Activated naive CD4-positive, alpha-beta T cell (primary cell): ENCODE results near the gene COQ5.
A peak's percentile ranks its signal among the peaks of the same experiment; 100 is the strongest.

Source experiments
- DNase-seq, 4 experiments: peaks; one replicate each; lab custom pipeline; 2025; lab: John Stamatoyannopoulos, UW

COQ5 gene

DNA sequence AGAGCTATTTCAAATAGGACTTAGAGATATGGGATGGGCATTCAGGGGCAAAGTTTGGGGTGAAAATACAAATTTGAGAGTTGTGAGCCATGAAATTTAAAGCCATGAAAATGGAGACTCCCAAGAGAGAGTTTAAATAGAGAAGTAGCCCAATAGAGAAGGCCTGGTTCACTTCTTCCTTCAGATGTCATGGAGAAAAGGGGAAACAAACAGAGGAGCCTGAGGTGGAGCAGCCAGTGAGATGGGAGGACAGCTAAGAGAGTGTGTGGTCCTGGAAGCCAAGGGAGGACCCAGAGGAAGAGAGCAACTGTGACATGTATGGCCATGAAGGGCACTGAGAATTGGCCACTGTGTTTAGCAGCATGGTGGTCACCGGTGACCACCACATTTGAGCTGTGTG lies 45.3 kb downstream of the COQ5 start:
- no peak for DNase-seq

DNA sequence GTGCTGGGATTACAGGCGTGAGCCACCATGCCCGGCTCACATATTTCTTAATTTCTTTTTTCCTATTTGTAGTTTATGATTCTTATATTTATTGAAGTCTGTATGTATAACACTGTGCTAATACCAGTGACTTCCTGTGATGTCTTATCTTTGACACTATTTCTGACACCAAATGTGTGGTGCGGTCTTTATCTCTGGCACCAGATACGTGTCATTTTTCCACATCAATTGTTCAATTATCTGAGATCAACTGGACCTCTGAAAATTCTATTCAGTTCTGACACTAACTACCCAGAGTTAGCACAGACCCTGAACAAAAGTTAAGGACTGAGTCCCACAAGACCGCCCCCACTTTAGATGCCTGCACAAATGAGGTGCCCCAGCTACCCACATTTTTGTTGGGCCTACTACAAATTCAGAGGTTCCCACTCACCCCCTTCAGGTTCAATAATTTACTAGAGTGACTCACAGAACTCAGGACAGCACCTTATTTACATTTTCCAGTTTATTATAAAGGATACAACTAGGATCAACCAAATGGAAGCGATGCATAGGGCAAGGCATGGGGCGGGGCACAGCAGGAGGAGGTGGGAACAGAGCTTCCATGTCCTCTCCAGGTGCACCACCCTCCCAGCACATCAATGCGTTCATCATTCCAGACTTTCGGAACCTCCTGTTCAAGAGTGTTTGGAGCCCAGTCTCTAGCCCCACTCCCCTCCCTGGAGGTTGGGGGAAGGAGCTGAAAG lies 47.8 kb downstream of the COQ5 start:
- no peak for DNase-seq

GRCh38 chr12:120480211-120480610 lies 48.7 kb downstream of the COQ5 start:
- DNase-seq, result no peak

- DNase-seq, result no peak
These were observed 49.5 kb downstream of the COQ5 start for GRCh38 chr12:120479458-120479857.

GRCh38 chr12:120475643-120476042 lies 53.3 kb downstream of the COQ5 start:
- DNase-seq, result no peak

- DNase-seq, result no peak
These were observed 54.4 kb downstream of the COQ5 start for GRCh38 chr12:120474616-120474960.

- DNase-seq, result no peak
These were observed 54.9 kb downstream of the COQ5 start for GRCh38 chr12:120473807-120474615.

GRCh38 chr12:120472521-120472920 lies 56.4 kb downstream of the COQ5 start:
- no peak for DNase-seq

DNA sequence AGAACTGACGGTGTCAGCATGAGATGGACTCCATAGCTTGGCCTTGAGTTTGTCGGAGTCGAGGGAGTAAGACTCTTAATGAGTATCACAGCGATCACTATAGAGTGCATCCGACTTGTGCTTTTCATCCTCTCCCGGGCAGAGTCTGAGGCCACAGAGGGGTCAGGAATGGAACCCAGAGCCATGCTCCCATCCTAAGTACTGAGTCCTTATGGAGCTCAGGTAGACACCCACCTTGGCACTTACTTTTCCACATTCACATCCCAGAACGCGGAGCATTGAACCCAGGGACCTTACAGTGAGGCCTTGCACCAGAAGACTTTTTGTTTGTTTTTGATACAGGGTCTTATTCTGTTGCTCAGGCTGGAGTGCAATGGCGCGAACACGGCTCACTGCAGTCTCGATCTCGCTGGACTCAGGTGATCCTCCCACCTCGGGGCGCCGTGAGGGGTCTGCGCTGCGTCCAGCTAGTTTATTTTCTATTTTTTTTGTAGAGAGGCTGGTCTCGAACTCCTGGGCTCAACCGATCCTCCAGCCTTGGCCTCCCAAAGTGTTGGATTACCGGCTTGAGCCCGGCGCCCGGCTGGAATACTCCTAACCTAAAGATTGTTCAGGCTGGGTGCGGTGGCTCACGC lies 58.7 kb downstream of the COQ5 start:
- no peak for DNase-seq

- DNase-seq, result peak; percentile 93 to 98 (median 94)
These were observed 59.4 kb downstream of the COQ5 start, which contains the start of gene SRSF9 for GRCh38 chr12:120469450-120470149. SRSF9 (minus strand) TSS chr12:120469748; CDS start chr12:120469609, 139 bp downstream.

- DNase-seq, result peak; percentile 52 to 64 (median 60)
These were observed 60.0 kb downstream of the COQ5 start for GRCh38 chr12:120468821-120469449.

DNA sequence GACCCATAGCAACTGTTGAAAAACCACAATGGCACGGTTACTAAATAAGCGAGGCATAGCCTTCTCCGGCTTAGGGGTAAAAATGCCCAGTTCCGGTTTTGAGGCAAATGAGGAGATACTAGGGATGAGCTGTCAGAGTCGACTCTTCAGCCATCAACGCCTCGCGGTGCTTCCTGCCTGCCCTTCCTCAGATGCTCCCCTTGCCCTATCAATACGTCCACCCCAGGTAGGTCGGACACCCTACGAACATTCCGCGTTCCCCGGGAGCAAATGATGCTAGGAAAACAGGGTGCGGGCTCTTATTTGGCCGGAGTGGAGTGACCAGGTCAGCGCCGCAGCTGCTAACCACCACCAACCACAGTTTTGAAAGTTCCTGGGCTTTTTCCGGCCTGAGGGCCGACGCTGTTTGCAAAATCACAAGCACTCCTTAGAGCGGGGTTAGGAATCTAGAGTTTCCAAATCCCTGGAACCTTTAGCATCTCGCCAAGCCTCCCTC lies 60.6 kb downstream of the COQ5 start:
- no peak for DNase-seq

- DNase-seq, result no peak
These were observed 61.5 kb downstream of the COQ5 start for GRCh38 chr12:120467439-120467838.

- DNase-seq, result peak in 2 of 4 experiments; percentile 8 to 29
These were observed 62.2 kb downstream of the COQ5 start for GRCh38 chr12:120466560-120467315.

GRCh38 chr12:120465756-120466155 lies 63.2 kb downstream of the COQ5 start:
- no peak for DNase-seq

DNA sequence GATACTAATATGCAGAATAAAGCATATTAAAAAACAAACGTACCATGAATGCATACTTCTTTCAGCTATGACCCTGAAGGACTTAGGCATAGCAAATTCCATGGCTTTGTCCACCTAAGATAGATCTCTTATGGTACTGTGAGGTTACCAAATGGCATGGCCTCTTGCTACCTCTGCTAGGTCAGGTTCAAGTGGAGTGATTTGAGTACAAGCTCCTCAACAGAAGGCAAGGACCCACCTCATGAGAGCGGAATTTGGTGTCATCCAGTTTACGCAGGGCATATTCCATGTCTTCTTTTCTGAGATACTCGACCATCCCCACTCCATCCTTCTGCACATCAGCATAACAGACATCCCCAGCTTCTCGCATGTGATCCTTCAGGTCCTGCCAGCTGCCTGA lies 65.2 kb downstream of the COQ5 start:
- DNase-seq, result no peak

DNA sequence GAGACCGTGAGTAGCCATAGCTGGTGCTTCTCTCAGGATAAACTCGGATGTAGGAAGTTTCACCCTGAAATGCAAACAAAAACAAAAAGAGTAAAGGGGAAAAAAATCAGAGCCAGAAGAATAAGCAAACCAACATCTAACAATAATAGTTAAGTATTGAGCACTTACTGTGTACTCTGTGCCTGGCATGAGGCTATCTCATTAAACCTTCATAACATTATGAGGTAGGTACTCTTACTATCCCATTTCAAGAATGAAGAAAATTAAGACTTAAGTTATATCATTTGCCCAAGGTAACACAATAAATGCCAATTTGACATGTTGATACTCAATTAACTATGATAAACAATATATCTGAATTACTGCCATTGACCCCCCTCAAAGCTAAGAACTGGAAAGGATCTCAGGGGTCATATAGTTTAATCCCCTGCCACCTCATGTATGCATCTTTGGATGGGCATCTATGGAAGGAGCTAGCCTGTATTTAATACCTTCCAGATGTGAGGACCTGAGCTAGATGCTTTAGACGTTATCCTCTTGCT lies 66.8 kb downstream of the COQ5 start:
- DNase-seq, result no peak

- DNase-seq, result no peak
These were observed 68.8 kb downstream of the COQ5 start for GRCh38 chr12:120460157-120460556.

GRCh38 chr12:120457133-120457532 lies 71.8 kb downstream of the COQ5 start:
- no peak for DNase-seq

DNA sequence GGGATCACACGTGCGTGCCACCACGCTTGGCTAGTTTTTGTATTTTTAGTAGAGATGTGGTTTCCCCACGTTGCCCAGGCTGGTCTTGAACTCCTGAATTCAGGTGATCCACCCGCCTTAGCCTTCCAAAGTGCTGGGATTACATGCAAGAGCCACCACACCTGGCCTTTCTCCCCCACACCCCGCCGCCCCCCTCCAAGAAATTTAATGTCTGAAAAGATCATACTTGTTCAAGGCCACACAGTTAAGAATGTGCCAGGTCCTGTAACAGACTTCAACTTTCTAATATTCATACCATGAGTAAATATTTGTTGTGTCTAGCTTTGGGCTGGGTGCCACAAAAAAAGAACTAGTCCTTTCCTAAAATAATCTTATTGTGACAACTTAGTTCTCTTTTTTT lies 73.7 kb downstream of the COQ5 start:
- DNase-seq, result no peak

- no peak for DNase-seq
These were observed 75.0 kb downstream of the COQ5 start for GRCh38 chr12:120453977-120454376.
